SKM-1 treated with dmso at 0.1 percent for 144 hours (cell line): ENCODE measurements around the gene STEAP1B.

Experiments
- DNase-seq: peaks from one replicate; lab custom pipeline; 2025; ENCODE audit not compliant: unreplicated experiment; lab: John Stamatoyannopoulos, UW

STEAP1B gene

GRCh38 chr7:22403344-22403743 lies 96.6 kb downstream of the STEAP1B start:
- no peak for DNase-seq

- no peak for DNase-seq
Measured at GRCh38 chr7:22402250-22402649, 97.7 kb downstream of the STEAP1B start.

GRCh38 chr7:22400936-22401553 lies 98.9 kb downstream of the STEAP1B start:
- DNase-seq, result no peak

DNA sequence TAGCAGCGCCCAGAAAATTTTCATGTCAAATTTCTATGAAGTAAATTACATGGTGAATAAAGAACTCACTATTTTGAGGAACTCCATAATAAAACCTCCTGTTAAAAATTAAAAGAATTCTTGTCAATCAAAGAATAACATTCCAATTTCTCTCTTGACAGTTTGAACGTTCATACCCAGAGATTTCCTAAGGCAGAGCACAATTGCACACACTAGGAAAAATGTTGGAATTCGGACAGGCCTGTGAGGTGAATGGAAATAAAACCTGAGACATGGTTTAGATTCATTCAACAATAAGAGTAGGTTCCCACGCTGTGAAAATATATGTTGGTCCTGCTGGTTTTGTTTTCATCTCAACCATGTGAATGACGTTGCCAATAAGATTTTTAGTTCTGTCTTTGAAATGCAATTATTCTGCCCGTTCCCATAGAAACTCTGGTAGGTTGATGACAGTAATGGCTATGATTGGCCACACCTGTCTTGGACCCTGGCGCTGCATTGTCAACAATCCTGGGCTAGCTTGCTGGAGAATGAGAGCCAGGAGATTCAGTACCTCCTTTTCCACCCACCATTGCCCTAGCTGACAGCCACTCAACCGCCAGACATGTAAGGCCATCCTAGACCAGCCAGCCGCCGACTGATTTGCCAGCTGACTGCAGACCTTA lies 99.7 kb downstream of the STEAP1B start:
- DNase-seq, result no peak

- no peak for DNase-seq
Measured at GRCh38 chr7:22399546-22399945, 100.4 kb downstream of the STEAP1B start.

DNA sequence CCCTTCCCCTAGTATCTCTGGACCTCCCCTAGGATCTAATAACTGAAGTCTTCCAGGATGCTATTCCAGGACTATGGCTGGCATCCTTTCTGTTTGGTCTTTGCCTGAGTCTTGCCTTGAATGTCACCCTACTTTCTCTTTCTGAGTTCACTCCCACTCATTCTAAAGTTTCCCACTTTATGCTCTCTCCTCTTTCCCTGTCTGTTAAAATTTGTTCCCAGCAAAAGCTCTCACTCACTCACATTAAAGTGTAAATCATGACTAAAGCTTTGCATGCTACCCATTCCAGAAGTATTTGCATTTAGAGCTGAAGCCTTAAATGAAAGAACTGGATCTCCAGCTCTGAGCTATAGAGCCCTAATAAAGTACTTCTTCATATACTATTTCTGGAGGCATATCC lies 100.9 kb downstream of the STEAP1B start:
- no peak for DNase-seq

- no peak for DNase-seq
Measured at GRCh38 chr7:22397981-22398380, 102.0 kb downstream of the STEAP1B start.

GRCh38 chr7:22395222-22395621 lies 104.8 kb downstream of the STEAP1B start:
- no peak for DNase-seq

DNA sequence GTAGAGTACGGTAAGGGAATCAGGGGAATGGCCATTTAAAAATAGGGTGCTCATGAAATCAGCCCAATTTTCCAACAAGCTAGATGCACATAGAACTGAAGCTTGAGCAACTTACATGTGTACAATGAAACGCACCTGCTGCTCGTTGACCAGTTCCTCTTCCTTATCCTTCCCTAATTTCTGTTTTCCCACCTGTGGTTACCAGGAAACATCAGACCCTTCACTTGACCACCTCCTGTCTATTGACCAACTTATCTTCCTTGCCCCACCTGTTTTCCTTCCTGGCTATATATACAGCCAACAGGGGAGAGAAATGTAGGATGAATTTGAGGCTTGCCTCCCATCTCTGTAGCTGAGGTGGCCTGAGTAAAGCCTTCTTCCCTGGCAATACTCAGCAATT lies 105.2 kb downstream of the STEAP1B start:
- no peak for DNase-seq

DNA sequence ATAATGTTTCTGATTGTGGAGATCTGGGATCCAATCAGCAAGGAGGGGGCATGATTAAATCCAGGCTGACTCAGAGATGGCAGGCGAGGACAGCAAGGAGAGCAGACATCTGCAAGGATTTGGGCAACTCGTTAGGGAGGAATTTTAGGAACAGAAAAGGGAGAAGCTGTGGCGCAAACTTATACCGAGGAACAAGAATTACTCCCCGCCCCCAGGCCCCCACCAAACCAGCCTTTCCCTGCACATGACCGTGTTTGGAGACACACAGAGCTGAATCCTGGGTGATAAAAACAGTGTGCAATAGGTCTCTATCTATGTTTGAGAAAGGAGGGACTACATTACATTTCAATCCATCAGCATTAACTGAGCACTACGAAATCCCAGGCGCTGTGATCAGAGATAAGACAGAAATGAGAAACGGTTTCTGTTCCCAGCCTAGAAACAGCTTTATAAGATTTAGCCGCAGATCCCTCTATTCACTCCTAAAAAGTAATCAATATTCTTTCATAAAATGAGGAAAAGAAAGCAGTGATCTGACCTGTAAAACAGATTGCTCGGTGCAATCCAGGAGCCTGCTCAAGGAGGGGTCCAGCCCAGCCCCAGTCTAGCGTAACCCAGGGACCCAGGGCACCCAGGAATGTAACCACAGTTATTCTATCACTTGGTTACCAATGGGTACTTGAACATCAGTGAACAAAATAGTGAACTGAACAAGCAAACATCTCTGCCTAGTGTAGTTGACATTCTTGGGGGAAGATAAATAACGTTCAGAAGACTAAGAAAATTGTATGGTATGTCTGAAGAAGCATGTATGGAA lies 105.9 kb downstream of the STEAP1B start:
- no peak for DNase-seq

GRCh38 chr7:22390516-22390915 lies 109.5 kb downstream of the STEAP1B start:
- no peak for DNase-seq

DNA sequence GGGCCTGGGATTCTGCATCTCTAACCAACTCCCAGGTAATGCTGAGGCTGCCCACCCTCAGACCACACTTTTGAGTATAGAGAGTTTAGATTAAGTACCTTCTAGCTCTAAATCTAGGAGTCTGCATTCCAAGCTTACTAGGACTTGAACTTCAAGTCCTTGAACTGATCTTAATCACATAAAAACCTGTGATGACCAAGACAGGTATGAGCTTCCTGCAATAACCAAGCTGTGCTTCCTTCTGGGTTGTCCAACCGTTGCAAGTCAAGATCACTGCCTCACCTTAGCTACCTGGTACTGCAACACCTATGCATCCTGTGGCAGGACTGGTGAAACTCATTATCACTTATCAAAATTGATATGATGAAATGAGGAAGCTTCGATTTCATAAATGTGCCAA lies 110.1 kb downstream of the STEAP1B start:
- DNase-seq, result no peak

DNA sequence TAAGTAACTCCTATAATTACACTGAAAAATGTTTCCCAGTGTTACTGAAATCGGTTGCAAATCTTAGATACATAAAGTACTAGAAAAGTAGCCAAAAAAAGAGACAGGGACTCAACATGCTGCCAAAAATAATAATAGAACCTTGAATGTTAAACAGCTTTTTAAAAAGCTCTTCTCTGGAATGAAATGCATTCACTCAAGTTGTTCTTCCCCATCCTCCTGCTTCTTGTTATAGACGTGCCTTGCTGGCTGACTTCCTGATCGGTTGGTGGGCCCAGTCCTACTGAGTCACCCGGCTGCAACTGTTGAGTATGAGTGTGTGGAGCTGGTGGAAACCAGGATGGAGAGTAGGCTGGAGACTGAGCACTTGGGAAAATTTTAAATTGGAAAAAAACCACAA lies 112.4 kb downstream of the STEAP1B start:
- DNase-seq, result no peak

DNA sequence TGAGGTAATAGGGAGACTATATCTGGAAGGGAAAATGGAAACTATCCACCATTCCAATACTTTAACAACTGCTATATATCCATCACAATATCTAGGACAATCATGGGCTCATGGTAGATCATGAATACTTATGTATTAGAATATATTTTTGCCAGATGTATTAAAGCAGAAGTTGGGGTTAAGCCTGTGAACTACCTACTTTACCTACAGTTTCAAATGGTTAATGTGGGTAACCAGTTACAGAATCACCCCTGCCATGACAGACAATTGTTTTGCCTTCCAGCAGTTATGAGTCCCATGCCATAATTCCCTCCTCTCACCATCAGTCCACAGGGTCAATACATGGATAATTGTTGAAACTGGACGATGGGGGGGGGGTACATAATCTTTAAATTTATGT lies 113.1 kb downstream of the STEAP1B start:
- no peak for DNase-seq

GRCh38 chr7:22386206-22386858 lies 113.7 kb downstream of the STEAP1B start:
- DNase-seq, result no peak

GRCh38 chr7:22385326-22385725 lies 114.7 kb downstream of the STEAP1B start:
- no peak for DNase-seq

DNA sequence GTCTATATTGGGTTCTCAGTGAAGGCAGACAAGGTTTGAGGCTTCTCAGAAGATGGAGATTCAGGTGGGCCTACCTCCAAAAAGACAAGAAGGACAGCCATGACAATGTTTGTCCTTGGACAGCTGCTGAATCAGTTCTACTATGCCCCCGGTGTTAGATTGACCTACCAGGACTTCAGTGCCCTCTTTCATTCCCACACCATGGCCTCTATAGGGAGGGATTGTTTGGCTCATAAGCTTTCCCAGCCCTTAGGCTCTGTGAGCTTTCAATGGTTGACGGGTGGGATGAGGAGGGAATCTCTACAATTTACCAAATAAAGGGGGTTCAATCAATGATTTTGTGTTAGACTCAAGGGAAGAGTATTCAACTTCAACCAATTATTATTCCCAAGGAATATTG lies 119.7 kb downstream of the STEAP1B start:
- DNase-seq, result no peak

DNA sequence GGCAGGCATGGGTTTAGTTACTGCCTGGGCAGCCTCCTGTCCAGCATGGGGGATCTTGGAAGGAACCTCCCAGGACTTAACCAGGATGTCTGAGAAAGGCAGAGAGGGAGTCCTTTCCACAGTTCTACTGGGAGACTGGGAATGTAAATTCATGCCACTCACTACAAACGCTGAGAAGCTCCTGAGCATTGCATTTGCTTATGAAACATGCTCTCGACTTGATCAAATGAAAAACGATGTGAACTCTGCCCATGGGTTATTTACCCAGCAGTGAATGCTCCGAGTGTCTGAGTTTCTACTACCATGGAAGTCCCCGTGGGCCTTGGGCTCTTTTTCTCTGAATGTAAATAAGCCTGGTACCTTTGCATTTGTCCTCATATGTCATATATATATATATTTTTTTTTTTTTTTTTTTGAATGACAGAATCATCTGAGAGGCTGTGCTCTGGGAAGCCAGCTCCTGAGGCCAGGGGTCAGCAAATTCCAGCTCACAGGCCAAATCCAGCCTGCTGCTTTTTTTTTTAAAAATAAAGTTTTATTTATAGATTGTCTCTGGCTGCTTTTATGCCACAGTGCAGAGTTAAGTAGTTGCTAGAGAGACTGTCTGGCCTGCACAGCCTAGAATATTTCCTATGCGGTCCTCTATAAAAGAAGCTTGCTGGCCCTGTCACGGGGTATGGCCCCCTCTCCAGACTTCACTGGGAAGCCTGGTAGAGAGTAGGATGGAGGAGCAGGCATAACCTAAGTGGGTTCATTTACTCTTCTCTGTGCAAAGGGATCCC lies 121.6 kb downstream of the STEAP1B start:
- no peak for DNase-seq

DNA sequence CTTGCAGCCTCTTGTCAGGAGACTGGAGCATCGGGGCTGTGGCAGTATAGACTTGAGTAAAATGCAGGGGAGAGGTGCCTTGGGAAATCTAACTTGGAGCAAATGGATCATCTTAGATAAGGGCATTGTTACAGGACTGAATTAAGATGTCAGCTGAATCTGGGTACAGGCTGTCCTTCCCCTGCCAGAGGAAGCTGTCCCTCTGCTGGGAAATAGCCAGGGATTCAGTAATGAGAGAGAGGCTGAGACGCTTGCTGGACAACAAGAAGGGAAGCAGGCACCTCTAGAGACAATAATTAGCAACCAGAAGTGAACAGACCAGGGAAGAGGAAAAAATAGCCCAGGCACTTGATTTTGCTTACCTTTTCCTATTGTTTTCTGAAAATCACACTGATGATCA lies 122.3 kb downstream of the STEAP1B start:
- no peak for DNase-seq

DNA sequence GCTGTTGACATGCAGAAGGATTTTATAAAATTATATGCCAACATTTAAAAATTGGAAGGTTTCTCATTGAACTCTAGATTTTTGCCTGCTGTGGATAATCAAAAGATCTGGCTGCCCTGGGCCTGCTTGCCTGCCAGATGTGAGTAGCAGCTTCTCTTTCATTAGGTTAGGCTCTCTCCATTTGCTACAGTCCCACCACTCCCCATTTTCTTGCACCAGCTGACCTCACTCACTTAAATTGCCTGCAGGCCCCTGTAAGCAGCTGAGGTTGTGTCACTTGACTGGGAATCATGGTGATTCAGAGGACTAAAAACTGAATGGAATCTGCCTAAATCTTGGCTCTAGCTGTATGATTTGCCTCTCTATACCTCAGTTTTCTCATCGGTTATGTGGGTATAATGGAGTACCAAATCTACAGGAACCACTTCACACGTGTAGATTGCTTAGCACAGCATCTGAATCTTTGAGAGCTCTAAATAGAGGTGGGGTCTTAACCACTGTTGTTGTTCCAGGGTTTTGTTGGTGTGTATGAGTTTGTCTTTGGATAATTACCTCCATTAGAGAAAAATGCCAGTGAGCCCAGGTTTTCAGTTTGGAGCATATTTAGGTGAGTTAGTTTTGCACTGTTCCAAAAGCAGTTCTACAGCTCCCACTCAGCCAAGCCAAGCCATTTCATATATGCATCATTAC lies 124.5 kb downstream of the STEAP1B start:
- DNase-seq, result no peak
